ENCODE data around the gene NUP214. TPM values are rescaled to one million over a fixed set of nuclear protein-coding genes. Genes with fewer than 3 reads are reported as not detected.

Gene NUP214
- total RNA-seq, 4 donors from 2014 or later, result 64.7 to 90.8 (median 74.0) TPM

- TF ChIP-seq, protein P1, sequence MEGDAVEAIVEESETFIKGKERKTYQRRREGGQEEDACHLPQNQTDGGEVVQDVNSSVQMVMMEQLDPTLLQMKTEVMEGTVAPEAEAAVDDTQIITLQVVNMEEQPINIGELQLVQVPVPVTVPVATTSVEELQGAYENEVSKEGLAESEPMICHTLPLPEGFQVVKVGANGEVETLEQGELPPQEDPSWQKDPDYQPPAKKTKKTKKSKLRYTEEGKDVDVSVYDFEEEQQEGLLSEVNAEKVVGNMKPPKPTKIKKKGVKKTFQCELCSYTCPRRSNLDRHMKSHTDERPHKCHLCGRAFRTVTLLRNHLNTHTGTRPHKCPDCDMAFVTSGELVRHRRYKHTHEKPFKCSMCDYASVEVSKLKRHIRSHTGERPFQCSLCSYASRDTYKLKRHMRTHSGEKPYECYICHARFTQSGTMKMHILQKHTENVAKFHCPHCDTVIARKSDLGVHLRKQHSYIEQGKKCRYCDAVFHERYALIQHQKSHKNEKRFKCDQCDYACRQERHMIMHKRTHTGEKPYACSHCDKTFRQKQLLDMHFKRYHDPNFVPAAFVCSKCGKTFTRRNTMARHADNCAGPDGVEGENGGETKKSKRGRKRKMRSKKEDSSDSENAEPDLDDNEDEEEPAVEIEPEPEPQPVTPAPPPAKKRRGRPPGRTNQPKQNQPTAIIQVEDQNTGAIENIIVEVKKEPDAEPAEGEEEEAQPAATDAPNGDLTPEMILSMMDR (IDR thresholded peaks at IDR 0.05; ENCODE audit: low read depth), result no peak
Observed at GRCh38 chr9:131260751-131261452, 135.5 kb downstream of the NUP214 start.

GRCh38 chr9:131262327-131263032, 137.1 kb downstream of the NUP214 start:
- TF ChIP-seq, protein P1 (IDR thresholded peaks at IDR 0.05; ENCODE audit: low read depth), result no peak

DNA sequence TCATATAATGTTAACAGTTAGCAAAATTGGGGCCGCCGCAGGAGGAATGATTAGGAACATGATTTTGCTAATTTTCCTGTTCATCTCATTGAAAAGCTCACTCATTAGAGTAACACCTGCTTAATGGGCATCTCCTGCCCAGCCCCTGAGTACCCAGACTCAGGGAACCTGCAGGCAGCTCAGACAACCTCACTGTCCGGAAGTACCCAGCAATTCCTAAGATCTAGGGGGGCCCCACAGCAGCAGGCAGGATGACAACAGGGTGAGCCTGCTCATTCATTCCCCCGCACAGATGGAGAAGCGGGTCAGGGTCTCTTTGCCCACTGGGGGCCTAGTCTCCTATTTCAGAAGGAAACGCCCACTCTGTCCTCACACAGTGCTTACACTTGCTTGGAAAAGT, 138.3 kb downstream of the NUP214 start:
- TF ChIP-seq, protein P1 (IDR thresholded peaks at IDR 0.05; ENCODE audit: low read depth), result no peak

- TF ChIP-seq, protein P1 (IDR thresholded peaks at IDR 0.05; ENCODE audit: low read depth), result no peak
Observed at GRCh38 chr9:131264231-131264630, 138.8 kb downstream of the NUP214 start.

DNA sequence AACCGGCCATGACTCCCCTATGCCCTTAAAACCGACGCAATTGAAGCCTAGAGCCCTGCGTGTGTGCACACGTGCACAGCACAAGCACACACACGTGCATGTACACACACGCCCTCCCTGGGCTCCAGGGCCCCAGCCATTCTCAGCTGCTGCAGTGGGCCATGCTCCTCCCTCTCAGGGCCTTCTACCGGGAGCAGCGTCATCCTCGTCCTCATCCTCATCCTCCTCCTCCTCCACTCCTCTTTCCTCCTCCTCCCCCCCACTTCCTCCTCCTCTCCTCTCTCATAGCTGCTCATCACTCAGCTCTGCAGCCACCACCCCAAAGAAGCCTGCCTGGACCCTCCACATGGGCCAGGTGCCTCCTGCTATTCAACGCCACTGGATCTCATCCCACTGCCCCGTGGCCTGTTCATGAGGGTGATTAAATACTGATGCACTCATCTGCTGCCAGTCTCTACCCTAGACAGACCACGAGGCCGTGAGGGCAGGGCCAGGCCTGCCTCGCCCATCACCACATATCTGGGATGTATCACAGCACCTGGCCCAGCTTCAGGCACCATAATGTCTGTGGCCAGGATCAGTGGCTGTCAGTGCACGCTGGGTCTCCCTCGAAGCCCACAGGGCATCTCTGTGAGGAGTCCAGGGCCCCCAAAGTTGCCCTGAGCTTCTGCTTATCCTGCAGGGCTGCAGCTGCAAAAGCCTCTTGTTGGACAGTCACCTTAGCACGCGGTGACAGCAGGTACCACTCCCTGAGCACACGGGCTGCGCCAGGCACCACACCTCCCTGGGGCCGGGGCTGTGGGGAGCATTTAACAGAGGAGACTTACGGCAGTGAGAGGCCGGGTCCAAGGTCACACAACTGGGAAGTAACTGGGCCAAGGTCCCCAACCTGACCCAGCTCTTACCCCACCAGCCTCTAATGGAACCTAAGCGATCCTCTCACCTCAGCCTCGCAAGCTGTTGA, 141.2 kb downstream of the NUP214 start:
- TF ChIP-seq, protein P1 (IDR thresholded peaks at IDR 0.05; ENCODE audit: low read depth), result no peak

GRCh38 chr9:131270171-131271015, 145.0 kb downstream of the NUP214 start:
- TF ChIP-seq, protein P1 (IDR thresholded peaks at IDR 0.05; ENCODE audit: low read depth), result no peak

Data from subcutaneous adipose tissue (tissue), 4 donors.